Choroid plexus epithelial cell (primary cell): ENCODE data around the gene GCN1.
"Not testable (repeated sequence)": the region's sequence is repeated elsewhere in the genome, so short reads cannot be mapped to it uniquely, and the experiment has no call there.

Experiments
- DNase-seq: peaks from one replicate; pipeline ENCODE4 v3.0.0-alpha.2; 2010; ENCODE audit warnings: low read depth
- H3K4me3 ChIP-seq: 2 replicates; pipeline ENCODE4 v1.5.1; 2011; ENCODE audit warnings: low read depth, mild to moderate bottlenecking, control low read depth, low read length, moderate library complexity
- TF ChIP-seq, protein P1 (sequence below): conservative IDR thresholded peaks from 2 replicates; pipeline ENCODE4 v1.5.1; 2011; ENCODE audit warnings: low read depth, mild to moderate bottlenecking, control low read depth, inconsistent platforms, low read length, moderate library complexity

Gene GCN1

DNA sequence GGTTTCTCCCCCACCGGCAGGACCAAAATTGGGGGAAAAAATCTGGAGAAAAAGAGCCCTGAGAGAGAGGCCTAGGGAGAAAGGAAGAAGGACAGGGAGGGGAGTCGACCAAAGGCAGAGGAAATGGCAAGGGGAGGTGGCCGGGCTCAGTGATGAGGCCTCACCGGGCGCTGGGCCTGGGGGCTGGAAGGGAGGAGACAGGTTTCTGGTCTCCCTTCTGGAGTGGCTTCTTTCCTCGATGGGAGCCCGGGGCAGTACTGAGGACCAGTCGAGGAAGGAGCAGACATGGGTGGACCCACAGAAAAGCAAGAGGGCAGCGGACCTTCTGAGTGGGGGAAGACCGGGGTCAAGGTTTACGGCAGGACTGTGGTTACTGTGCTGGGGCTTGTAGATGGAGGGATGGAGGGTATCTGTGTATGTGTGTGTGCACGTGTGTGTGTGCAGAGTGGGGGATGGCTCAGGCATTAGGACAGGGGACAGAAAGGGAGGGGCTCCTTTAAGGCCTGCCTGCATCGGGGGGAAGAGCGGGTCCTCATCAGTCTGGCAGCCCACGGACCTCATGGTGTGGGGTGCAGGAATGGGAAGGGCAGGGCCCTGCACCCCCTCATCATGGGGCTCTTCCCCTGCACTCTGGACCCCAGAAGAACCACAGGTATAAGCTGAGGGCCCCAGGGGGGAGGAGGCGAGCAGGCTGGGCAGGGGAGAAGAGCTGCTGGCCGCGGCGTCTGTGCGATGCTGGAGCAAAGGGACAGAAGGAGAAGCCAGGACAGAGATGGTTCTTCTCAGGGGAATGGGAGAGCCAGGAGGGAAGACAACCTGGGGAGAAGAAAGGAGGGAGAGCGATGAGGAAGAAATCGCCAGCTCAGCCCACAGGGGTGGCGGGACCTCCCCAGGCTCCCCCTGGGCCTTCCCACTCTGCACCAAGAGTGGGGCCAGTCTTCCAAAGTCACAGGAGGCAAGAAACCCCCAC lies 21.5 kb upstream of the GCN1 start:
- DNase-seq, result no peak
- H3K4me3 ChIP-seq, result no peak overlapping the region
- TF ChIP-seq, protein P1, sequence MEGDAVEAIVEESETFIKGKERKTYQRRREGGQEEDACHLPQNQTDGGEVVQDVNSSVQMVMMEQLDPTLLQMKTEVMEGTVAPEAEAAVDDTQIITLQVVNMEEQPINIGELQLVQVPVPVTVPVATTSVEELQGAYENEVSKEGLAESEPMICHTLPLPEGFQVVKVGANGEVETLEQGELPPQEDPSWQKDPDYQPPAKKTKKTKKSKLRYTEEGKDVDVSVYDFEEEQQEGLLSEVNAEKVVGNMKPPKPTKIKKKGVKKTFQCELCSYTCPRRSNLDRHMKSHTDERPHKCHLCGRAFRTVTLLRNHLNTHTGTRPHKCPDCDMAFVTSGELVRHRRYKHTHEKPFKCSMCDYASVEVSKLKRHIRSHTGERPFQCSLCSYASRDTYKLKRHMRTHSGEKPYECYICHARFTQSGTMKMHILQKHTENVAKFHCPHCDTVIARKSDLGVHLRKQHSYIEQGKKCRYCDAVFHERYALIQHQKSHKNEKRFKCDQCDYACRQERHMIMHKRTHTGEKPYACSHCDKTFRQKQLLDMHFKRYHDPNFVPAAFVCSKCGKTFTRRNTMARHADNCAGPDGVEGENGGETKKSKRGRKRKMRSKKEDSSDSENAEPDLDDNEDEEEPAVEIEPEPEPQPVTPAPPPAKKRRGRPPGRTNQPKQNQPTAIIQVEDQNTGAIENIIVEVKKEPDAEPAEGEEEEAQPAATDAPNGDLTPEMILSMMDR, result no peak

DNA sequence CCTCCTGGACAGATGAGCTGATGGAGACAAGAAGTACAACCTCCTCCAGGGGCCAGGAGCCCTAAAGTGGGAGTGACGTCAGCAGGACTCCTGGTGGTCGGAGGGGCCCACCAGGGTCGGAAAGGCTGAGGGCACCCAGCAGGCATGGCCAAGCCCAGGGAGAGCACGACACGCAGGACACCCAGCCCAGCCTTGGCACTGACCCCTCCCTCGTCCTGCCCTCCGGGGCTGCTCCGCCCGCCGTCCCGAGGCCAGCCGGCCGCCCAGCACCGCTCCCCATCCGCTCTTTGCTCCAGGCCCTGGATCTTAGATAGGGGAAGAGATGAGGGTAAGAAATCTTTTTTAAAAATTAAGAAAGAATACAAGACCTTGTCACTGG lies 20.8 kb upstream of the GCN1 start:
- no peak for DNase-seq
- TF ChIP-seq, protein P1, result no peak
- no peak overlapping the region for H3K4me3 ChIP-seq

DNA sequence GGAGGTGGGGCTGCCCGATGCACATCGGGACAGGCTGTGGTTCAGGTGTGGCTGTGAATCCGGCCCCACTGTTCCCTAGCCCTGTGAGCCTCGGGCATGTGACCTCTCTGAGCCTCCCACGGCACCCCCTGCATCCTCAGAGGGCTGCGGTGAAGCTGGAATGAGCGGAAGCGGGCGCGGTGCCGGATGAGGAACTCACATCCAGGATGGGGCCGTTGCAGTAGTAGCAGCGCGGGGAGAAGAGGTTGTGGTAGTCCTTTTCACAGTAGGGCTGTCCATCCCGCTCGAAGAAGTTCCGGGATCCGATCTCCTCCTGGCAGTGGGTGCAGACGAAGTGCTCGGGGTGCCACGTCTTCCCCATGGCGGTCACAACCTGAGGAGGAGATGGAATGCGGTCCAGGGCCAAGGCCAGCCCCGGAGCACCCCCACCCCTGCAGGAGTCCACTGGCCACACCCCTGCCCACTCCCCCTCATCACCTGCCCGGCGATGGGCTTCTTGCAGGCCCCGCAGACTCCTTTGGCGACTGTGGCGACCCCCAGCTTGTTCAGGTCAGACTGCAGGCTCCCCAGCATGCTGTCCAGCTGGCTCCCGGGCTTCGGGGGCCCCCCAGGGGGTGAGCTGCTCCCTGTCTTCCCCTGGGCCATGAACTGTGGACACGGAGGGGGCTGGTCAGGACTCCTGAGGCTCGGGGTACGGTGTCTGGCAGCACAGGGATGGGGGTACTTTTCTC lies 20.3 kb upstream of the GCN1 start:
- H3K4me3 ChIP-seq, result no peak overlapping the region
- TF ChIP-seq, protein P1, result no peak
- DNase-seq, result no peak

DNA sequence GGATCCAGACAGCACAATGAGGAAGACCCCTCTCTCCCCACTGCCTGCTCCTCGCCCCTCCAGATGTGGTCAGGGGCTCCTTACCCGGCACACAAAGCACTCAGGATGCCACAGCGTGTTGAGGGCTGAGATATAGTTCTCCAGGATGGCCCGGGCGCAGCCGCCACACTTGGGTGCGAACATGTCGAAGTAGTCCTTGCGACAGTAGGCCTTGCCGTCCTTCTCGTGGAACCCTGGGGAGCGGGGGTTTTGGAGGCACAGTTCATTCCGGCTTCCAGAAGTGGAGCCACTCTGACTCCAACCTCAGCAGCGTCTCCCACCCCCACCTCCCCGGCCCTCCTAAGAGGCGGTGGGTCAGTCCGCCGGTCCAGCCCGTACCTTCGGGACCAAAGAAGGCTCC lies 19.2 kb upstream of the GCN1 start:
- DNase-seq, result no peak
- no peak overlapping the region for H3K4me3 ChIP-seq
- TF ChIP-seq, protein P1, result no peak

DNA sequence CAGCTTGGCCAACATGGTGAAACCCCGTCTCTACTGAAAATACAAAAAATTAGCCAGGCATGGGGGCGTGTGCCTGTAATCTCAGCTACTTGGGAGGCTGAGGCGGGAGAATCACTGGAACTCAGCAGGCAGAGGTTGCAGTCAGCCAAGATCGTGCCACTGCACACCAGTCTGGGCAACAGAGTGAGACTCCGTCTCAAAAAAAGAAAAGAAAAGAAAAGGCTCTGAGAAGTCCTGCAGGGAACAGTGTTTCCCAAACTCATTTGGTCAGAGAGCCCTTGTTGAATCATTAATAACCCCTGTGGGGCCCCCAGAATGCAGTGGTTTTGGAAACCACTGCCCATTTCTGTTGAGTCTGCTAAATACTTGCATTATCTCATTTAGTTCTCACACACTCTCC lies 18.7 kb upstream of the GCN1 start:
- not testable (repeated sequence) for H3K4me3 ChIP-seq, DNase-seq

DNA sequence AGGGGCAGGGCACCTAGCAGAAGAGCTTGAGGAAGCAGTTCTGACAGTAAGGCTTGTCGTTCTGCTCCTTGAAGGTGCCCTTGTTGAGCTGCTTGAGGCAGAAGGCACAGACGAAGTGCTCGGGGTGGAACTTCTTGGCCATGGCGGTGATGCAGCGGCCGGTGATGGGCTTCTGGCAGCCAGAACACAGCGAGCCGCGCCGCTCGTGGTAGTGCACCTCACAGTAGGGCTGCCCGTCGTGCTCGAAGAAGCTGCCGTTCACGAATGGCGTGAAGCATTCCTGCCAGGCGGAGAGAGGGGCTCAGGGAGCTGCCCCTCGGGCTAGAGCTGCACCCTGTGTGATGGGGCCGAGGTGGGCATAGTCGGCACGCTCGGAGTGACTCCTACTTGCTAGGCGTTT lies 17.8 kb upstream of the GCN1 start:
- DNase-seq, result no peak
- no peak overlapping the region for H3K4me3 ChIP-seq
- TF ChIP-seq, protein P1, result no peak

DNA sequence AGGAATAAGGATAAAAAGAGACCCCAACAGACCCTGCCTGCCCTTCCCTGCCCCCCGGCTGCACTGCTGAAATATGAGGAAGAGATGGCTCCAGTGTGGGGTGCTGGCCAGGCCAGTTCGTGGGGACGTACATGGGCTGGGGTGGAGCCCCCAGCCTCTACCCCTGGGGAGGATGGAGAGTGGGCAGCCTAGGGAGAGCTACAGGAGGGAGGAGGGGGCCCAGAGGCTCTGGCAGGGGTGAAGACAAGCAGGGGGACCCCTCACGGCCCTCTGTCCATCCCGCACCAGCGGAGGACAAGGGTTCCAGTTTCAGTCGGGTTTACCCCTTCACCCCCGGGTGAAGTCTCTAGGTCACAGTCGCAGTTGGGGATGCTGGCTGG lies 17.4 kb upstream of the GCN1 start:
- no peak overlapping the region for H3K4me3 ChIP-seq
- TF ChIP-seq, protein P1, result no peak

More for the DNA sequence above, 17.4 kb upstream of the GCN1 start:
- no peak for DNase-seq
